HCT116 (cell line): ENCODE measurements around the gene ATN1. TPM values are rescaled to one million over a fixed set of nuclear protein-coding genes. Genes with fewer than 3 reads are reported as not detected.
A peak's percentile ranks its signal among the peaks of the same experiment; 100 is the strongest.

Experiments used
- ATAC-seq: fragments of 200-7000 bp; cut with Tn5 transposase; 2 replicates; pipeline ENCODE4 v1.9.1; 2020; ENCODE audit warnings: mild to moderate bottlenecking, moderate library complexity
- BruUV-seq: library from RNA; stranded (reverse); fragments of 400-500 nt; replicated peaks from 2 replicates; lab custom pipeline; 2021; lab: Mats Ljungman, UMichigan
- CTCF ChIA-PET: fragments of 300-600 bp; sonication (Branson Sonifier 250); formaldehyde crosslinking; loops from one replicate; lab custom pipeline; 2021; ENCODE audit warnings: antibody characterized with exemption; lab: Charles Lee
- POLR2A ChIA-PET: fragments of 300-600, 350-600 bp; sonication (Branson Sonifier 250); formaldehyde crosslinking; loops from one replicate; lab custom pipeline; 2021; ENCODE audit warnings: antibody characterized with exemption; lab: Charles Lee
- RAD21 ChIA-PET, 2 experiments: fragments of 300-600 bp; sonication (Branson Sonifier 250); formaldehyde crosslinking; loops; one replicate each; lab custom pipeline; 2023; ENCODE audit warnings: low total read pairs in 2 of 2; ENCODE audit not compliant: uncharacterized antibody in 2 of 2, unreplicated experiment in 2 of 2, low non-redundant PET in 1 of 2; lab: Charles Lee
- DNase-seq: peaks from one replicate; pipeline ENCODE4 v3.0.0-alpha.2; 2010; ENCODE audit warnings: low read depth, low spot score
- H2AFZ ChIP-seq: fragments of 200-600 bp; shearing (Covaris generic), sonication (generic); 2 replicates; pipeline ENCODE4 v1.6.1; 2017; ENCODE audit warnings: low read depth, mixed run types, mixed read lengths, antibody characterized with exemption, low read length; ENCODE audit not compliant: poor library complexity, severe bottlenecking
- H3K27ac ChIP-seq: 2 replicates; pipeline ENCODE4 v1.5.1; 2012; ENCODE audit warnings: low read depth, low read length
- H3K27me3 ChIP-seq: fragments of 200-600 bp; sonication (generic); 2 replicates; pipeline ENCODE4 v1.6.1; 2016; ENCODE audit warnings: mixed run types, low read length, mixed read lengths; ENCODE audit not compliant: insufficient read depth
- H3K36me3 ChIP-seq, 2 experiments: fragments of 200-500 bp in 1 of 2; fragments of 200-600 bp in 1 of 2; sonication (Bioruptor generic) in 1 of 2; sonication (generic) in 1 of 2; 2 replicates each; pipeline versions ENCODE4 v1.5.1 to v1.6.1; 2014 to 2016; ENCODE audit warnings: low read length in 2 of 2, inconsistent platforms in 1 of 2, mixed read lengths in 1 of 2, mixed run types in 1 of 2; ENCODE audit not compliant: insufficient read depth in 2 of 2, control insufficient read depth in 1 of 2
- H3K4me1 ChIP-seq, 2 experiments: fragments of 200-600 bp in 1 of 2; sonication (generic) in 1 of 2; 2 replicates each; pipeline versions ENCODE4 v1.5.1 to v1.6.1; 2012 to 2017; ENCODE audit warnings: low read length in 2 of 2, inconsistent platforms in 1 of 2, mild to moderate bottlenecking in 1 of 2, mixed read lengths in 1 of 2, mixed run types in 1 of 2, moderate library complexity in 1 of 2; ENCODE audit not compliant: insufficient read depth in 2 of 2, control insufficient read depth in 1 of 2
- H3K4me2 ChIP-seq: fragments of 200-600 bp; sonication (generic); 2 replicates; pipeline ENCODE4 v1.6.1; 2017; ENCODE audit warnings: mixed run types, low read length, mixed read lengths
- H3K4me3 ChIP-seq, 2 experiments: fragments of 200-600 bp in 1 of 2; sonication (generic) in 1 of 2; replicated peaks in 1 of 2; 2 replicates each; pipeline ENCODE4 v1.5.1; 2011 to 2016; ENCODE audit warnings: low read length in 2 of 2, control low read depth in 1 of 2, low read depth in 1 of 2, mild to moderate bottlenecking in 1 of 2, mixed read lengths in 1 of 2, mixed run types in 1 of 2
- H3K79me2 ChIP-seq: fragments of 200-600 bp; sonication (generic); 2 replicates; pipeline ENCODE4 v1.6.1; 2017; ENCODE audit warnings: mild to moderate bottlenecking, mixed run types, low read length, moderate library complexity, mixed read lengths; ENCODE audit not compliant: insufficient read depth
- H3K9ac ChIP-seq: fragments of 200-600 bp; sonication (generic); 2 replicates; pipeline ENCODE4 v1.6.1; 2016; ENCODE audit warnings: low read length, mixed read lengths
- H3K9me2 ChIP-seq: fragments of 200-600 bp; sonication (generic), shearing (Covaris generic); 2 replicates; pipeline ENCODE4 v1.6.1; 2017; ENCODE audit warnings: mixed run types, mild to moderate bottlenecking, moderate library complexity; ENCODE audit not compliant: insufficient read depth
- H3K9me3 ChIP-seq, 2 experiments: fragments of 200-500 bp in 1 of 2; fragments of 200-600 bp in 1 of 2; sonication (Bioruptor generic) in 1 of 2; sonication (generic) in 1 of 2; 2 replicates each; pipeline ENCODE4 v1.6.1; 2014 to 2017; ENCODE audit warnings: low read length in 2 of 2, mixed read lengths in 2 of 2, inconsistent platforms in 1 of 2, low read depth in 1 of 2, mild to moderate bottlenecking in 1 of 2, mixed run types in 1 of 2, moderate library complexity in 1 of 2; ENCODE audit not compliant: control insufficient read depth in 1 of 2, insufficient read depth in 1 of 2
- H4K20me1 ChIP-seq: fragments of 200-600 bp; sonication (generic), shearing (Covaris generic); 2 replicates; pipeline ENCODE4 v1.6.1; 2017; ENCODE audit warnings: mixed run types, mild to moderate bottlenecking, moderate library complexity; ENCODE audit not compliant: insufficient read depth
- CBX3 ChIP-seq: IDR thresholded peaks from 2 replicates; pipeline ENCODE4 v1.6.1; 2012; ENCODE audit warnings: low read depth
- CEBPB ChIP-seq: IDR thresholded peaks from 2 replicates; pipeline ENCODE4 v1.6.1; 2012; ENCODE audit warnings: low read depth
- EGR1 ChIP-seq: IDR thresholded peaks from 2 replicates; pipeline ENCODE4 v1.6.1; 2012; ENCODE audit warnings: low read depth
- EZH2 ChIP-seq: fragments of 200-600 bp; sonication (generic); IDR thresholded peaks from 2 replicates; pipeline ENCODE4 v1.6.1; 2017; ENCODE audit warnings: antibody characterized with exemption, mixed run types
- EZH2phosphoT487 ChIP-seq: fragments of 200-600 bp; IDR thresholded peaks from 2 replicates; pipeline ENCODE4 v1.6.1; 2018; ENCODE audit warnings: antibody characterized with exemption, borderline replicate concordance
- FOSL1 ChIP-seq: IDR thresholded peaks from 2 replicates; pipeline ENCODE4 v1.6.1; 2012; ENCODE audit warnings: low read depth
- JUND ChIP-seq: IDR thresholded peaks from 2 replicates; pipeline ENCODE4 v1.6.1; 2012
- REST ChIP-seq: IDR thresholded peaks from 2 replicates; pipeline ENCODE4 v1.6.1; 2012; ENCODE audit warnings: low read depth
- SP1 ChIP-seq: IDR thresholded peaks from 2 replicates; pipeline ENCODE4 v1.6.1; 2012; ENCODE audit warnings: low read depth
- YY1 ChIP-seq: IDR thresholded peaks from 2 replicates; pipeline ENCODE4 v1.6.1; 2011; ENCODE audit warnings: low read length, low read depth, moderate library complexity, mild to moderate bottlenecking; ENCODE audit not compliant: insufficient replicate concordance; ENCODE audit errors: extremely low read depth
- ZFX ChIP-seq: fragments of 450-650 bp; IDR thresholded peaks from 2 replicates; pipeline ENCODE4 v1.6.1; 2017
- intact Hi-C: fragments of 100-400 bp; cut with micrococcal nuclease; formaldehyde crosslinking; loops from 2 replicates; pipeline ENCODE4 v1.10.0; 2022
- total RNA-seq: library from RNA; stranded (reverse); gene quantifications from one replicate; pipeline ENCODE4 v1.2.1, GENCODE V29; 2021; ENCODE audit not compliant: unreplicated experiment
- TF ChIP-seq, protein P1 (sequence below), 3 experiments: fragments of 200-600 bp in 1 of 3; sonication (generic) in 1 of 3; IDR thresholded peaks in 2 of 3; conservative IDR thresholded peaks in 1 of 3; 2 replicates each; pipeline ENCODE4 v1.5.1; 2012 to 2017; ENCODE audit warnings: low read depth in 2 of 3, low read length in 2 of 3, antibody characterized with exemption in 1 of 3, borderline replicate concordance in 1 of 3, control low read depth in 1 of 3, mild to moderate bottlenecking in 1 of 3, mixed read lengths in 1 of 3, mixed run types in 1 of 3, moderate library complexity in 1 of 3; ENCODE audit not compliant: insufficient read depth in 1 of 3

ATN1 gene
- total RNA-seq, 1 experiment from 2014 or later = 104 TPM

- H3K36me3 ChIP-seq = peaks cover 0 to 9% of the 10 kb centered on the region in 2 experiments; a peak in 1 of 4 replicates
- peak overlapping the region; percentile 89 for H3K4me2 ChIP-seq
- intact Hi-C loops = loop anchor here (1.0 to 2.0 kb wide), 3 partner anchors 15 to 168 kb away; partner anchors contain the start of gene C1R
- H3K27ac ChIP-seq = peak overlapping the region; percentile 99
- BruUV-seq = no TSS peak
- ChIA-PET POLR2A (interaction anchor here (0.6 to 3.3 kb wide), 4 partner anchors 18 to 52 kb away, joined by 3 to 23 read pairs (median 5); partner anchors contain the start of genes C12orf57, RNU7-1 and SPSB2), RAD21 (no interaction called here), CTCF (interaction anchor here (3.5 kb wide), 1 partner anchor 52 kb away, joined by 30 read pairs; the partner anchor contains the start of gene SPSB2)
- DNase-seq (no peak), ATAC-seq (no peak)
- H3K4me3 ChIP-seq = no peak overlapping the region
- H2AFZ ChIP-seq = no peak overlapping the region
- H3K4me1 ChIP-seq = peaks cover 18 to 49% of the 10 kb centered on the region in 2 experiments
- peak overlapping the region; percentile 96; the same call in 1 of the 2 replicates for H3K9ac ChIP-seq
- H3K9me2 ChIP-seq = no peaks in the 10 kb centered on the region
- no peaks in the 10 kb centered on the region for H4K20me1 ChIP-seq
- no peaks in the 10 kb centered on the region for H3K9me3 ChIP-seq
- no peaks in the 10 kb centered on the region for H3K27me3 ChIP-seq
- peaks cover 17% of the 10 kb centered on the region for H3K79me2 ChIP-seq
- TF ChIP-seq CEBPB = no peak
- TF ChIP-seq EZH2phosphoT487 = no peak
- no peak for TF ChIP-seq FOSL1
- no peak for TF ChIP-seq EZH2
- no peak for TF ChIP-seq SP1
- TF ChIP-seq ZFX = no peak
- TF ChIP-seq YY1 = no peak
- TF ChIP-seq, protein P1, sequence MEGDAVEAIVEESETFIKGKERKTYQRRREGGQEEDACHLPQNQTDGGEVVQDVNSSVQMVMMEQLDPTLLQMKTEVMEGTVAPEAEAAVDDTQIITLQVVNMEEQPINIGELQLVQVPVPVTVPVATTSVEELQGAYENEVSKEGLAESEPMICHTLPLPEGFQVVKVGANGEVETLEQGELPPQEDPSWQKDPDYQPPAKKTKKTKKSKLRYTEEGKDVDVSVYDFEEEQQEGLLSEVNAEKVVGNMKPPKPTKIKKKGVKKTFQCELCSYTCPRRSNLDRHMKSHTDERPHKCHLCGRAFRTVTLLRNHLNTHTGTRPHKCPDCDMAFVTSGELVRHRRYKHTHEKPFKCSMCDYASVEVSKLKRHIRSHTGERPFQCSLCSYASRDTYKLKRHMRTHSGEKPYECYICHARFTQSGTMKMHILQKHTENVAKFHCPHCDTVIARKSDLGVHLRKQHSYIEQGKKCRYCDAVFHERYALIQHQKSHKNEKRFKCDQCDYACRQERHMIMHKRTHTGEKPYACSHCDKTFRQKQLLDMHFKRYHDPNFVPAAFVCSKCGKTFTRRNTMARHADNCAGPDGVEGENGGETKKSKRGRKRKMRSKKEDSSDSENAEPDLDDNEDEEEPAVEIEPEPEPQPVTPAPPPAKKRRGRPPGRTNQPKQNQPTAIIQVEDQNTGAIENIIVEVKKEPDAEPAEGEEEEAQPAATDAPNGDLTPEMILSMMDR (IDR thresholded peaks at IDR 0.05 in 2 of 3, conservative IDR thresholded peaks at IDR 0.05 in 1 of 3; ENCODE audit: borderline replicate concordance in 1 of 3, insufficient read depth in 1 of 3, low read depth in 2 of 3, low read length in 2 of 3) = no peak
- TF ChIP-seq JUND = no peak
- no peak for TF ChIP-seq REST
- TF ChIP-seq CBX3 = no peak
- no peak for TF ChIP-seq EGR1
These were observed 3.9 kb upstream of the ATN1 start for GRCh38 chr12:6923851-6924250.
